ENCODE results near the gene C19orf18.

GRCh38 chr19:58014141-58014540 lies 39.8 kb upstream of the C19orf18 start:
- TF ChIP-seq CTCF (IDR thresholded peaks at IDR 0.05; ENCODE audit: low read depth, low read length) (no peak), EZH2phosphoT487 (IDR thresholded peaks at IDR 0.05; ENCODE audit: low read depth) (no peak)
